Measurements from ENCODE around the gene CRYL1. TPM values are rescaled to one million over a fixed set of nuclear protein-coding genes. Genes with fewer than 3 reads are reported as not detected.

Gene CRYL1
- polyA plus RNA-seq, 1 of the 3 experiments (the other 2 are of a cell fraction): 34.8 TPM

DNA sequence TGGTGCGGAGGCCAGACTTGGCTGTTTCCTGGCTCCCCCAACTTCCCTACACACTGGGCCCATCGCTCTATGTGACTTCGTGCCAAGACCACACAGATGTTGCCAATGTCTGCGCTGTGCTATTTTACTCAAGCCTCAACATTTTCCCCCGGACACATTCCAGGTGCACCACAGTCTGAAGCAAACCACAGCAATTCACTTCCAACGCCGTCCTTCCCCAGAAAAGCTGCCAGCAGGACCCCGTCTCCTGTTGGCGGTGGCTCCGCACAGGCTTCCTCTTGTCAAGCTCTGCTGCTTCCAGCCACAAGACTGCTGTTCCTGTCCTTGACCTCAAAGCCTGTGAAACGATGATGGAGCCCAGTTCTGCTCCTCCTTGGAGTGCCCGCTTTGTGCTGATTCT, 100.7 kb downstream of the CRYL1 start:
- no peak overlapping the region for H3K27ac ChIP-seq (ENCODE audit: low read depth in 2 of 2, low read length in 1 of 2)
- no peak overlapping the region for H2AFZ ChIP-seq (ENCODE audit: low read depth)
- H3K4me3 ChIP-seq (ENCODE audit: low read depth in 2 of 2, low read length in 1 of 2): no peak overlapping the region
- no peaks in the 10 kb centered on the region for H3K9me2 ChIP-seq
- ChIA-PET POLR2A (no interaction called here), CTCF (no interaction called here)
- H3K9ac ChIP-seq: no peak overlapping the region
- H3K9me3 ChIP-seq: no peaks in the 10 kb centered on the region
- no peak overlapping the region for H3K4me2 ChIP-seq
- no peaks in the 10 kb centered on the region for H3K27me3 ChIP-seq (ENCODE audit: insufficient read depth)
- 0 out of 4 replicates have a peak, but pooled peaks cover 0 to 3% of the 10 kb centered on the region in 2 experiments for H3K4me1 ChIP-seq (ENCODE audit: control insufficient read depth in 1 of 2, insufficient read depth in 2 of 2, low read depth in 1 of 2, low read length in 1 of 2)
- no peaks in the 10 kb centered on the region for H4K20me1 ChIP-seq (ENCODE audit: insufficient read depth)
- TF ChIP-seq SIN3A (IDR thresholded peaks at IDR 0.05; ENCODE audit: borderline replicate concordance, low read depth, low read length): no peak
- no peak for TF ChIP-seq RFX5 (IDR thresholded peaks at IDR 0.05; ENCODE audit: low read length)
- TF ChIP-seq FOXM1 (IDR thresholded peaks at IDR 0.05; ENCODE audit: low read depth): no peak
- TF ChIP-seq ELF1 (IDR thresholded peaks at IDR 0.05): no peak
- no peak for TF ChIP-seq JUND (IDR thresholded peaks at IDR 0.05)
- no peak for TF ChIP-seq EZH2phosphoT487 (IDR thresholded peaks at IDR 0.05; ENCODE audit: borderline replicate concordance, low read depth)
- no peak for TF ChIP-seq FOSL2 (IDR thresholded peaks at IDR 0.05; ENCODE audit: borderline replicate concordance, low read depth)
- no peak for TF ChIP-seq TCF12 (IDR thresholded peaks at IDR 0.05)
- TF ChIP-seq RCOR1 (IDR thresholded peaks at IDR 0.05; ENCODE audit: low read length): no peak
- no peak for TF ChIP-seq CTCF (IDR thresholded peaks at IDR 0.05)
- no peak for TF ChIP-seq FOXJ3 (CRISPR knock-in tag; IDR thresholded peaks at IDR 0.05)
- no peak for TF ChIP-seq NFIC (IDR thresholded peaks at IDR 0.05; ENCODE audit: borderline replicate concordance)
- no peak for TF ChIP-seq ZBTB33 (IDR thresholded peaks at IDR 0.05; ENCODE audit: borderline replicate concordance, low read depth)
- TF ChIP-seq MEF2A (IDR thresholded peaks at IDR 0.05; ENCODE audit: borderline replicate concordance, low read depth): no peak
- no peak for TF ChIP-seq CHD2 (IDR thresholded peaks at IDR 0.05; ENCODE audit: low read length, partially characterized antibody)
- H3K36me3 ChIP-seq (replicated peaks in 1 of 2; ENCODE audit: control insufficient read depth in 1 of 2, insufficient read depth in 2 of 2, low read length in 1 of 2): no peaks in the 10 kb centered on the region
- no peaks in the 10 kb centered on the region for H3K79me2 ChIP-seq (ENCODE audit: insufficient read depth)
- WGBS (ENCODE audit: low lambda C conversion rate): 93% methylated on average over 12 of the region's 12 CpGs
- no peak for DNase-seq
- peaks cover 3% of the 10 kb centered on the region for H3F3A ChIP-seq (replicated peaks; ENCODE audit: insufficient read depth)

GRCh38 chr13:20424559-20424852, 101.2 kb downstream of the CRYL1 start:
- WGBS (ENCODE audit: low lambda C conversion rate): 78% methylated on average over 6 of the region's 8 CpGs
- Histone ChIP-seq H3K27ac (ENCODE audit: low read depth in 2 of 2, low read length in 1 of 2) (no peak overlapping the region), H3K79me2 (ENCODE audit: insufficient read depth) (no peaks in the 10 kb centered on the region), H4K20me1 (ENCODE audit: insufficient read depth) (peaks cover 3% of the 10 kb centered on the region), H3K4me1 (ENCODE audit: control insufficient read depth in 1 of 2, insufficient read depth in 2 of 2, low read depth in 1 of 2, low read length in 1 of 2) (0 out of 4 replicates have a peak, but pooled peaks cover 0 to 3% of the 10 kb centered on the region in 2 experiments), H3K4me2 (no peak overlapping the region), H3F3A (replicated peaks; ENCODE audit: insufficient read depth) (peaks cover 6% of the 10 kb centered on the region), H2AFZ (ENCODE audit: low read depth) (no peak overlapping the region), H3K9me3 (no peaks in the 10 kb centered on the region), H3K9me2 (no peaks in the 10 kb centered on the region), H3K4me3 (ENCODE audit: low read depth in 2 of 2, low read length in 1 of 2) (no peak overlapping the region), H3K36me3 (replicated peaks in 1 of 2; ENCODE audit: control insufficient read depth in 1 of 2, insufficient read depth in 2 of 2, low read length in 1 of 2) (no peaks in the 10 kb centered on the region), H3K27me3 (ENCODE audit: insufficient read depth) (no peaks in the 10 kb centered on the region), H3K9ac (no peak overlapping the region)
- ChIA-PET POLR2A (no interaction called here), CTCF (no interaction called here)
- no peak for DNase-seq
- TF ChIP-seq GATA2 (CRISPR knock-in tag; IDR thresholded peaks at IDR 0.05) (no peak), TCF12 (IDR thresholded peaks at IDR 0.05) (no peak), FOXJ3 (CRISPR knock-in tag; IDR thresholded peaks at IDR 0.05) (no peak), ZBTB33 (IDR thresholded peaks at IDR 0.05; ENCODE audit: borderline replicate concordance, low read depth) (no peak), FOSL2 (IDR thresholded peaks at IDR 0.05; ENCODE audit: borderline replicate concordance, low read depth) (no peak), GABPA (IDR thresholded peaks at IDR 0.05; ENCODE audit: low read depth) (no peak), POLR2AphosphoS5 (IDR thresholded peaks at IDR 0.05; ENCODE audit: low read depth, low read length) (no peak), CTCF (IDR thresholded peaks at IDR 0.05) (no peak), NRF1 (IDR thresholded peaks at IDR 0.05; ENCODE audit: low read depth, low read length) (no peak), TAF1 (IDR thresholded peaks at IDR 0.05; ENCODE audit: borderline replicate concordance, low read depth, low read length) (no peak), RAD21 (IDR thresholded peaks at IDR 0.05; ENCODE audit: low read length) (no peak), MAX (IDR thresholded peaks at IDR 0.05; ENCODE audit: low read depth) (no peak)

All from SK-N-SH (cell line).